HTERT RPE-1 (cell line): ENCODE results near the gene TMCO4.
"Not testable (repeated sequence)": the region's sequence is repeated elsewhere in the genome, so short reads cannot be mapped to it uniquely, and the experiment has no call there.

Source experiments
- in situ Hi-C: fragments of 300-500 bp; cut with MboI; formaldehyde crosslinking; loops from 4 replicates; pipeline ENCODE4 v1.14.3; 2020; ENCODE audit warnings: low sequenced_read_pairs

Gene TMCO4

GRCh38 chr1:19799230-19800075, at the start of gene TMCO4:
Gene TMCO4, minus strand, starts transcription at chr1:19799916. Its CDS starts 19,158 bp downstream, at chr1:19780758.
- in situ Hi-C loops = no loop called here

- in situ Hi-C loops = not testable (repeated sequence)
Measured at GRCh38 chr1:19849307-19849706, 49.6 kb upstream of the TMCO4 start.

GRCh38 chr1:19847334-19847733, 47.6 kb upstream of the TMCO4 start:
- in situ Hi-C loops = not testable (repeated sequence)

GRCh38 chr1:19846338-19846737, 46.6 kb upstream of the TMCO4 start:
- in situ Hi-C loops = no loop called here

GRCh38 chr1:19845555-19845954, 45.8 kb upstream of the TMCO4 start:
- in situ Hi-C loops = no loop called here

GRCh38 chr1:19844731-19845495, 45.2 kb upstream of the TMCO4 start:
- in situ Hi-C loops = no loop called here

GRCh38 chr1:19840228-19840627, 40.5 kb upstream of the TMCO4 start:
- in situ Hi-C loops = no loop called here

GRCh38 chr1:19837866-19838265, 38.1 kb upstream of the TMCO4 start:
- in situ Hi-C loops = no loop called here

- in situ Hi-C loops = no loop called here
Measured at GRCh38 chr1:19835578-19835977, 35.9 kb upstream of the TMCO4 start.

- in situ Hi-C loops = no loop called here
Measured at GRCh38 chr1:19831441-19831840, 31.7 kb upstream of the TMCO4 start.

GRCh38 chr1:19828546-19828945, 28.8 kb upstream of the TMCO4 start:
- in situ Hi-C loops = no loop called here

- in situ Hi-C loops = no loop called here
Measured at GRCh38 chr1:19825298-19825697, 25.6 kb upstream of the TMCO4 start.

GRCh38 chr1:19824541-19824940, 24.8 kb upstream of the TMCO4 start:
- in situ Hi-C loops = no loop called here

GRCh38 chr1:19824036-19824435, 24.3 kb upstream of the TMCO4 start:
- in situ Hi-C loops = no loop called here

- in situ Hi-C loops = no loop called here
Measured at GRCh38 chr1:19819701-19820100, 20.0 kb upstream of the TMCO4 start.

- in situ Hi-C loops = no loop called here
Measured at GRCh38 chr1:19818324-19818723, 18.6 kb upstream of the TMCO4 start.

GRCh38 chr1:19817160-19817559, 17.4 kb upstream of the TMCO4 start:
- in situ Hi-C loops = no loop called here

GRCh38 chr1:19816737-19817086, 17.0 kb upstream of the TMCO4 start:
- in situ Hi-C loops = not testable (repeated sequence)

- in situ Hi-C loops = no loop called here
Measured at GRCh38 chr1:19815801-19816736, 16.4 kb upstream of the TMCO4 start.

- in situ Hi-C loops = no loop called here
Measured at GRCh38 chr1:19814681-19815503, 15.2 kb upstream of the TMCO4 start, which contains the start of gene RNF186. Gene RNF186, minus strand, starts transcription at chr1:19815283. Its CDS starts 182 bp downstream, at chr1:19815101.
